Stomach (tissue), 4 donors: ENCODE results near the gene KRTAP10-6.

Experiments used
- POLR2A ChIP-seq, 4 donors: fragments of 450-650 bp; IDR thresholded peaks; one replicate each; pipeline ENCODE4 v1.6.1; 2016; ENCODE audit warnings: antibody characterized with exemption in 4 of 4, control low read depth in 2 of 4, mild to moderate bottlenecking in 1 of 4, moderate library complexity in 1 of 4
- TF ChIP-seq, protein P1 (sequence below), 7 experiments: fragments of 450-650 bp in 4 of 7; fragments of 200-600 bp in 3 of 7; sonication (generic) in 3 of 7; IDR thresholded peaks; one replicate each; pipeline ENCODE4 v1.5.1; 2016 to 2019; ENCODE audit warnings: antibody characterized with exemption in 7 of 7, control low read depth in 2 of 7, mild to moderate bottlenecking in 1 of 7

DNA sequence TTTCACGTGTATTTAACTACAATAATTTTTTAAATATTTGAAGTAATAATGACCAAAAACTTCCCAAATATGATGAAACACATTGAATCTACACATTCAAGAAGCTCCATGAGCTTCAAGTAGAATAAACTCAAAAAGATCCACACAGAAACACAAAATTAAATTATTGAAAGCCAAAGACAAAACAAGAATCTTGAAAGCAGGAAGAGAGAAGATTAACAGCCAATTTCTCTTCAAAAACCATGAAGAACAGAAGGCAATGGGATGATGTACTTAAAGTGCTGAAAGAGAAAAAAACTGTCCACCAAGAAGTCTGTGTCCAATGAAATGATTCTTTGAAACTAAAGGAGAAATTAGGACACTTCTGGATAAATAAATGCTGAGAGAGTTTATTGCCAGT, 39.8 kb upstream of the KRTAP10-6 start:
- TF ChIP-seq, protein P1, sequence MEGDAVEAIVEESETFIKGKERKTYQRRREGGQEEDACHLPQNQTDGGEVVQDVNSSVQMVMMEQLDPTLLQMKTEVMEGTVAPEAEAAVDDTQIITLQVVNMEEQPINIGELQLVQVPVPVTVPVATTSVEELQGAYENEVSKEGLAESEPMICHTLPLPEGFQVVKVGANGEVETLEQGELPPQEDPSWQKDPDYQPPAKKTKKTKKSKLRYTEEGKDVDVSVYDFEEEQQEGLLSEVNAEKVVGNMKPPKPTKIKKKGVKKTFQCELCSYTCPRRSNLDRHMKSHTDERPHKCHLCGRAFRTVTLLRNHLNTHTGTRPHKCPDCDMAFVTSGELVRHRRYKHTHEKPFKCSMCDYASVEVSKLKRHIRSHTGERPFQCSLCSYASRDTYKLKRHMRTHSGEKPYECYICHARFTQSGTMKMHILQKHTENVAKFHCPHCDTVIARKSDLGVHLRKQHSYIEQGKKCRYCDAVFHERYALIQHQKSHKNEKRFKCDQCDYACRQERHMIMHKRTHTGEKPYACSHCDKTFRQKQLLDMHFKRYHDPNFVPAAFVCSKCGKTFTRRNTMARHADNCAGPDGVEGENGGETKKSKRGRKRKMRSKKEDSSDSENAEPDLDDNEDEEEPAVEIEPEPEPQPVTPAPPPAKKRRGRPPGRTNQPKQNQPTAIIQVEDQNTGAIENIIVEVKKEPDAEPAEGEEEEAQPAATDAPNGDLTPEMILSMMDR (IDR thresholded peaks at IDR 0.05), result no peak
- no peak for TF ChIP-seq POLR2A (IDR thresholded peaks at IDR 0.05)
